Prostate gland (tissue), 2 donors: ENCODE results near the gene RIPPLY3.

Source experiments
- CTCF ChIP-seq, 4 experiments: fragments of 200-600 bp in 2 of 4; fragments of 450-650 bp in 2 of 4; sonication (generic) in 2 of 4; IDR thresholded peaks; 1 replicate in 3 of 4; 2 replicates in 1 of 4; pipeline ENCODE4 v1.5.1; 2016 to 2019; ENCODE audit warnings: antibody characterized with exemption in 4 of 4, mild to moderate bottlenecking in 2 of 4, moderate library complexity in 2 of 4
- POLR2A ChIP-seq: fragments of 450-650 bp; IDR thresholded peaks from one replicate; pipeline ENCODE4 v1.6.1; 2016; ENCODE audit warnings: antibody characterized with exemption, mild to moderate bottlenecking
- POLR2AphosphoS5 ChIP-seq: sonication (generic); formaldehyde crosslinking; IDR thresholded peaks from one replicate; pipeline ENCODE4 v1.6.1; 2017; ENCODE audit warnings: antibody characterized with exemption

DNA sequence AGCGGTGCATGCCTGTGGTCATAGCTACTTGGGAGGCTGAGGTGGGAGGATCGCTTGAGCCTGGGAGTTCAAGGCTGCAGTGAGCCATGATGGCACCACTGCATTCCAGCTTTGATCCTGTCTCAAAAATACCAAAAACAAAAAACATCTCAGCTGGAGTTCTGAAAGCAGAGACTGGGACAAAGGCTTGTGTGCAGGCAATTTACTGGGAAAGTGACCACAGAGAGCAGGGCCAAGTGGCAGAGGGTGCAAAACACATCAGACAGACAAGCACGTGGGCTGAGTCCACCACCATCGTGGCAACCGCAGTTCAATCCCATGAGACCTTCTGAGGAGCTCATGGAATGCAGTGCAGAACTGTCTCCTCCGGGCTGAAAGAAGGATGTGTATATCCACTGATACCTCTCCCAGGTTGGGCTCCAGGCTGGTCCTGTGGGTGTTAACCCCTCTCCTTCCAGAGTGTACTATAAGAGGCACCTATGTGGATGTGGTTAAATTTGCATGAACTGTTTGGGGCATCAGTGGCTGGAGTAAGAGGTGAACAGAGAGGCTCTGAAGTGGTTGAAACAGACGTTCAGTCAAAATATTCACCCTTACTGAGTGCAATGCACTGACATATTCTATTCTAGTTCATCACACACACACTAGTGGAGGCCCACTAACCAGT is 55.6 kb downstream of the RIPPLY3 start:
- no peak for TF ChIP-seq CTCF (IDR thresholded peaks at IDR 0.05)
- TF ChIP-seq POLR2A, result no peak
- TF ChIP-seq POLR2AphosphoS5, result no peak
